Nephron progenitor cell (in vitro differentiated cells): ENCODE data around the gene ZNF280B.
"Not testable (repeated sequence)": the region's sequence is repeated elsewhere in the genome, so short reads cannot be mapped to it uniquely, and the experiment has no call there.

ENCODE experiments used
- DNase-seq: peaks from one replicate; pipeline ENCODE4 v3.0.0; 2021
- H3K27ac Mint-ChIP-seq: 2 replicates; pipeline ENCODE4 v1.8.0; 2021; ENCODE audit warnings: mild to moderate bottlenecking, moderate library complexity, mixed read lengths
- H3K27me3 Mint-ChIP-seq: 2 replicates; pipeline ENCODE4 v1.8.0; 2021; ENCODE audit warnings: mild to moderate bottlenecking, low read depth, mixed read lengths; ENCODE audit not compliant: poor library complexity
- H3K36me3 Mint-ChIP-seq: 2 replicates; pipeline ENCODE4 v1.8.0; 2021; ENCODE audit warnings: low read depth, mixed read lengths
- H3K4me1 Mint-ChIP-seq: 2 replicates; pipeline ENCODE4 v1.8.0; 2021; ENCODE audit warnings: mixed read lengths
- H3K4me3 Mint-ChIP-seq: 2 replicates; pipeline ENCODE4 v1.8.0; 2021; ENCODE audit warnings: mild to moderate bottlenecking, moderate library complexity, mixed read lengths
- H3K9me3 Mint-ChIP-seq: 2 replicates; pipeline ENCODE4 v1.8.0; 2021; ENCODE audit warnings: mild to moderate bottlenecking, moderate library complexity, mixed read lengths
- CTCF ChIP-seq: fragments of 200-600 bp; sonication (generic); IDR thresholded peaks from 2 replicates; pipeline ENCODE4 v1.5.0; 2021; ENCODE audit warnings: antibody characterized with exemption

ZNF280B gene

GRCh38 chr22:22515890-22516289 is 7.3 kb upstream of the ZNF280B start:
- peaks cover 60% of the 10 kb centered on the region for H3K27me3 Mint-ChIP-seq
- H3K27ac Mint-ChIP-seq: no peak overlapping the region
- H3K36me3 Mint-ChIP-seq: no peaks in the 10 kb centered on the region
- DNase-seq: no peak
- H3K9me3 Mint-ChIP-seq: peaks cover 7% of the 10 kb centered on the region
- no peak for TF ChIP-seq CTCF
- H3K4me1 Mint-ChIP-seq: peaks cover 11% of the 10 kb centered on the region
- no peak overlapping the region for H3K4me3 Mint-ChIP-seq

GRCh38 chr22:22514431-22514830 is 5.9 kb upstream of the ZNF280B start:
- H3K36me3 Mint-ChIP-seq, DNase-seq, H3K27ac Mint-ChIP-seq, H3K4me1 Mint-ChIP-seq, H3K4me3 Mint-ChIP-seq: not testable (repeated sequence)
- Mint-ChIP-seq H3K27me3 (peaks cover 62% of the 10 kb centered on the region), H3K9me3 (peaks cover 20% of the 10 kb centered on the region)

- H3K9me3 Mint-ChIP-seq: peaks cover 28% of the 10 kb centered on the region
- no peak overlapping the region for H3K4me3 Mint-ChIP-seq
- H3K4me1 Mint-ChIP-seq: no peaks in the 10 kb centered on the region
- TF ChIP-seq CTCF: no peak
- peaks cover 62% of the 10 kb centered on the region for H3K27me3 Mint-ChIP-seq
- H3K36me3 Mint-ChIP-seq: no peaks in the 10 kb centered on the region
- no peak overlapping the region for H3K27ac Mint-ChIP-seq
- DNase-seq: no peak
Measured at GRCh38 chr22:22513619-22514018, 5.1 kb upstream of the ZNF280B start.

- H3K4me1 Mint-ChIP-seq: peaks cover 2% of the 10 kb centered on the region
- H3K36me3 Mint-ChIP-seq: peaks cover 1% of the 10 kb centered on the region
- TF ChIP-seq CTCF: no peak
- no peak overlapping the region for H3K27ac Mint-ChIP-seq
- no peak overlapping the region for H3K4me3 Mint-ChIP-seq
- no peak for DNase-seq
- H3K9me3 Mint-ChIP-seq: peaks cover 29% of the 10 kb centered on the region
- H3K27me3 Mint-ChIP-seq: peaks cover 62% of the 10 kb centered on the region
Measured at GRCh38 chr22:22512951-22513350, 4.4 kb upstream of the ZNF280B start.

GRCh38 chr22:22510833-22511232 is 2.3 kb upstream of the ZNF280B start:
- DNase-seq, H3K27ac Mint-ChIP-seq, H3K4me3 Mint-ChIP-seq, H3K4me1 Mint-ChIP-seq: not testable (repeated sequence)
- peaks cover 23% of the 10 kb centered on the region for H3K36me3 Mint-ChIP-seq
- peaks cover 49% of the 10 kb centered on the region for H3K27me3 Mint-ChIP-seq
- H3K9me3 Mint-ChIP-seq: peaks cover 29% of the 10 kb centered on the region

- peak overlapping the region; percentile 90 for H3K4me3 Mint-ChIP-seq
- peaks cover 41% of the 10 kb centered on the region for H3K27me3 Mint-ChIP-seq
- peaks cover 29% of the 10 kb centered on the region for H3K9me3 Mint-ChIP-seq
- not testable (repeated sequence) for H3K27ac Mint-ChIP-seq, DNase-seq, H3K4me1 Mint-ChIP-seq
- H3K36me3 Mint-ChIP-seq: peaks cover 29% of the 10 kb centered on the region
Measured at GRCh38 chr22:22509912-22510311, 1.4 kb upstream of the ZNF280B start.

- H3K27ac Mint-ChIP-seq: peak overlapping the region; percentile 76
- H3K9me3 Mint-ChIP-seq: peaks cover 29% of the 10 kb centered on the region
- peaks cover 20% of the 10 kb centered on the region for H3K27me3 Mint-ChIP-seq
- no peak for TF ChIP-seq CTCF
- peaks cover 51% of the 10 kb centered on the region for H3K36me3 Mint-ChIP-seq
- peaks cover 9% of the 10 kb centered on the region for H3K4me1 Mint-ChIP-seq
- no peak for DNase-seq
- H3K4me3 Mint-ChIP-seq: peak overlapping the region; percentile 90
Measured at GRCh38 chr22:22507743-22508273, 734 bp downstream of the ZNF280B start.
